Kidney (tissue), 14 donors: ENCODE data around the gene UBE4A. TPM values are rescaled to one million over a fixed set of nuclear protein-coding genes. Genes with fewer than 3 reads are reported as not detected.
"Not testable (repeated sequence)": the region's sequence is repeated elsewhere in the genome, so short reads cannot be mapped to it uniquely, and the experiment has no call there.

Experiments
- DNase-seq, 5 donors: peaks; one replicate each; pipeline ENCODE4 v3.0.0-alpha.2; 2013 to 2020
- FAIRE-seq: peaks from 2 replicates; lab custom pipeline; 2012; peaks lifted over from hg19 to GRCh38; lab: Jason Lieb, UNC
- H3K27ac ChIP-seq, 2 donors: one replicate each; pipeline ENCODE4 v1.7.0; 2013; ENCODE audit warnings: low read depth in 2 of 2, low read length in 2 of 2, inconsistent platforms in 1 of 2
- H3K27me3 ChIP-seq: one replicate; pipeline ENCODE4 v1.7.1; 2013; ENCODE audit warnings: low read length, inconsistent platforms; ENCODE audit not compliant: control insufficient read depth, insufficient read depth
- H3K36me3 ChIP-seq, 3 donors: one replicate each; pipeline versions ENCODE4 v1.7.0 to v1.7.1; 2013; ENCODE audit warnings: low read length in 3 of 3, control low read depth in 1 of 3, inconsistent platforms in 1 of 3; ENCODE audit not compliant: insufficient read depth in 3 of 3, control insufficient read depth in 2 of 3
- H3K4me1 ChIP-seq, 3 donors: one replicate each; pipeline versions ENCODE4 v1.7.0 to v1.7.1; 2013; ENCODE audit warnings: low read length in 3 of 3, inconsistent platforms in 1 of 3, low read depth in 1 of 3; ENCODE audit not compliant: control insufficient read depth in 2 of 3, insufficient read depth in 2 of 3
- H3K4me3 ChIP-seq, 3 donors: one replicate each; pipeline versions ENCODE4 v1.7.0 to v1.8.1; 2013; ENCODE audit warnings: low read length in 3 of 3, control low read depth in 1 of 3, inconsistent platforms in 1 of 3
- H3K9ac ChIP-seq, 3 donors: one replicate each; pipeline versions ENCODE4 v1.7.0 to v1.7.1; 2013; ENCODE audit warnings: low read length in 3 of 3, control low read depth in 1 of 3, inconsistent platforms in 1 of 3
- H3K9me3 ChIP-seq, 3 donors: one replicate each; pipeline versions ENCODE4 v1.7.0 to v1.7.1; 2013; ENCODE audit warnings: low read length in 3 of 3, control low read depth in 1 of 3, inconsistent platforms in 1 of 3; ENCODE audit not compliant: control insufficient read depth in 2 of 3, insufficient read depth in 1 of 3
- CTCF ChIP-seq: IDR thresholded peaks from 3 replicates; pipeline ENCODE4 v1.5.1; 2012; ENCODE audit warnings: mild to moderate bottlenecking, moderate library complexity, borderline replicate concordance; ENCODE audit not compliant: insufficient read depth; ENCODE audit errors: extremely low read depth
- intact Hi-C: fragments of 100-400 bp; cut with DNase I; formaldehyde crosslinking; loops from one replicate; pipeline ENCODE4 v1.11.1; 2022
- polyA plus RNA-seq: library from polyadenylated mRNA; stranded (reverse); fragments of 350-450 nt; fragmentation: Illumina TruSeq; extraction: RNeasy Lipid Tissue Mini Kit (QIAGEN cat#74804); gene quantifications from one replicate; pipeline ENCODE4 v1.2.3, GENCODE V29; 2014; ENCODE audit warnings: low read depth, low replicate concordance; ENCODE audit not compliant: insufficient read depth
- total RNA-seq: library from RNA; stranded (reverse); fragmentation: NEBNext Ultra II Directional; extraction: Animal tissue kit (Norgen Biotek cat#: 25700); gene quantifications from one replicate; pipeline ENCODE4 v1.2.1, GENCODE V29; 2021
- donor health status: control.
- donor health status: control.
- donor health status: control.
- donor health status: control.
- donor health status: control.
- donor health status: DM: yes; HTN: yes; CAD: no.
- donor health status: Normal renal cell carcinoma (clear cell type).

UBE4A gene
- total and polyA plus RNA-seq, 2 donors from 2014 or later, result 11.2 to 39.2 TPM

- Histone ChIP-seq H3K9me3 (no peaks in the 10 kb centered on the region), H3K27ac (no peak overlapping the region), H3K9ac (no peak overlapping the region), H3K27me3 (no peaks in the 10 kb centered on the region), H3K4me3 (no peak overlapping the region), H3K36me3 (peaks cover 0 to 3% (median 2%) of the 10 kb centered on the region in 3 donors), H3K4me1 (peaks cover 0 to 4% (median 4%) of the 10 kb centered on the region in 3 donors)
- FAIRE-seq, result no peak
- no peak for TF ChIP-seq CTCF
- no peak for DNase-seq
- intact Hi-C loops, result no loop called here
Observed at GRCh38 chr11:118398791-118399559, 39.6 kb downstream of the UBE4A start.

- TF ChIP-seq CTCF, result peak; percentile 4
- Histone ChIP-seq H3K9ac (peak within 1 kb of the TSS; percentile 82 to 95 (median 83)), H3K4me3 (peak within 1 kb of the TSS; percentile 85 to 98 (median 98)), H3K27me3 (no peaks in the 10 kb centered on the region), H3K27ac (peak within 1 kb of the TSS; percentile 96 to 98), H3K4me1 (peaks cover 0 to 6% (median 4%) of the 10 kb centered on the region in 3 donors), H3K9me3 (no peaks in the 10 kb centered on the region), H3K36me3 (no peaks in the 10 kb centered on the region)
- intact Hi-C loops, result no loop called here
- FAIRE-seq, result no peak
- DNase-seq, result peak; percentile 90 to 97 (median 95)
Observed at GRCh38 chr11:118401151-118401879, 41.9 kb downstream of the UBE4A start, which contains the start of gene ATP5MG. Gene ATP5MG (plus strand): TSS chr11:118401606. CDS start chr11:118401666, 60 bp downstream.

- Histone ChIP-seq H3K4me1 (peaks cover 0 to 6% (median 4%) of the 10 kb centered on the region in 3 donors), H3K27ac (peak overlapping the region; percentile 96 to 98), H3K27me3 (no peaks in the 10 kb centered on the region), H3K9me3 (no peaks in the 10 kb centered on the region), H3K4me3 (peak overlapping the region; percentile 85 to 98 (median 98)), H3K9ac (peak overlapping the region; percentile 82 to 95 (median 83)), H3K36me3 (no peaks in the 10 kb centered on the region)
- intact Hi-C loops, result no loop called here
- peak in 2 of 5 donors; percentile 9 to 23 for DNase-seq
- FAIRE-seq, result no peak
- TF ChIP-seq CTCF, result no peak
Observed at GRCh38 chr11:118401880-118402590, 42.6 kb downstream of the UBE4A start.

DNA sequence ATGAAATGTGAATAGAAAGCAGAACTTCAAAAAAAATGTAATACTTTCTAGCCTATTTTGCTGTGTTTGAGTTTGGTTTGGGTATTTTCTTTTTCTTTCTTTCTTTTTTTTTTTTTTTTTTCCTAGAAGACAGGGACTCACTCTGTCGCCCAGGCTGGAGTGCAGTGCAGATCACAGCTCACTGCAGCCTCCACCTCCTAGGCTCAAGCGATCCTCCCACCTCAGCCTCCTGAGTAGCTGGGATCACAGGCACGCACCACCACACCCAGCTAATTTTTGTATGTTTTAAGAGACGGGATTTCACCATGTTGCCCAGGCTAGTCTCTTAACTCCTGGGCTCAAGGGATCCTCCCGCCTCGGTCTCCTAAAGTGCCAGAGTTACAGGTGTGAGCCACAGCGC lies 43.2 kb downstream of the UBE4A start:
- H3K9ac ChIP-seq, result peak overlapping the region in 2 of 3 donors; percentile 83 to 95
- FAIRE-seq, H3K36me3 ChIP-seq, H3K9me3 ChIP-seq, DNase-seq, intact Hi-C loops, H3K27ac ChIP-seq, H3K4me1 ChIP-seq, H3K27me3 ChIP-seq: not testable (repeated sequence)
- peak overlapping the region; percentile 85 to 98 (median 98) for H3K4me3 ChIP-seq
